Neural cell (in vitro differentiated cells): Measurements from ENCODE around the gene KRTDAP.

Source experiments
- EP300 ChIP-seq: fragments of 450-650 bp; conservative IDR thresholded peaks from 2 replicates; pipeline ENCODE4 v1.6.1; 2014; ENCODE audit warnings: antibody characterized with exemption, mild to moderate bottlenecking, moderate library complexity; ENCODE audit not compliant: poor library complexity, severe bottlenecking
- POLR2AphosphoS5 ChIP-seq: IDR thresholded peaks from 2 replicates; pipeline ENCODE4 v1.6.1; 2012
- RAD21 ChIP-seq: fragments of 450-650 bp; conservative IDR thresholded peaks from 2 replicates; pipeline ENCODE4 v1.6.1; 2014; ENCODE audit warnings: antibody characterized with exemption, mild to moderate bottlenecking, moderate library complexity
- TAF1 ChIP-seq: IDR thresholded peaks from 2 replicates; pipeline ENCODE4 v1.6.1; 2012; ENCODE audit warnings: low read depth
- TF ChIP-seq, protein P1 (sequence below): fragments of 450-650 bp; IDR thresholded peaks from 2 replicates; pipeline ENCODE4 v1.5.1; 2014; ENCODE audit warnings: antibody characterized with exemption, mild to moderate bottlenecking, moderate library complexity; ENCODE audit not compliant: poor library complexity, severe bottlenecking

DNA sequence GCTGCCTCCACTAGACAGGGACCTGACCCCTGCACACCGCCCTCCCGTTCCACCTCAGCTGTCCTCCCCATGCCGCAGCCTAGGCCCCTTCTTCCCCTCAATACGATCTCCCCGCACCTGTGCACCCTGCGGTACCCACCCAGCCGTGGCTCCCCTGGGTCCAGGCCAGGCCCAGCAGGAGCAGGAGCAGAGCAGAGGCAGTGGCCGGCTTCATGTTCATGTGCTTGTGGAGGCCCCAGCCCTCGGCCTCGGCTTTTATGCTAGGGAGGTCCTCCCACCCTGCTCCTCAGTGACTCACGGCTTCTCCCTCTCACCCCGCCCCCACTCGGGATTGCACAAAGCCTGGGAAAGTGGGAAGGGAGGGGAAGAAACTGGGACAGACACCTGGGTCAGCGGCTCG lies 11.4 kb upstream of the KRTDAP start:
- no peak for TF ChIP-seq EP300
- TF ChIP-seq, protein P1, sequence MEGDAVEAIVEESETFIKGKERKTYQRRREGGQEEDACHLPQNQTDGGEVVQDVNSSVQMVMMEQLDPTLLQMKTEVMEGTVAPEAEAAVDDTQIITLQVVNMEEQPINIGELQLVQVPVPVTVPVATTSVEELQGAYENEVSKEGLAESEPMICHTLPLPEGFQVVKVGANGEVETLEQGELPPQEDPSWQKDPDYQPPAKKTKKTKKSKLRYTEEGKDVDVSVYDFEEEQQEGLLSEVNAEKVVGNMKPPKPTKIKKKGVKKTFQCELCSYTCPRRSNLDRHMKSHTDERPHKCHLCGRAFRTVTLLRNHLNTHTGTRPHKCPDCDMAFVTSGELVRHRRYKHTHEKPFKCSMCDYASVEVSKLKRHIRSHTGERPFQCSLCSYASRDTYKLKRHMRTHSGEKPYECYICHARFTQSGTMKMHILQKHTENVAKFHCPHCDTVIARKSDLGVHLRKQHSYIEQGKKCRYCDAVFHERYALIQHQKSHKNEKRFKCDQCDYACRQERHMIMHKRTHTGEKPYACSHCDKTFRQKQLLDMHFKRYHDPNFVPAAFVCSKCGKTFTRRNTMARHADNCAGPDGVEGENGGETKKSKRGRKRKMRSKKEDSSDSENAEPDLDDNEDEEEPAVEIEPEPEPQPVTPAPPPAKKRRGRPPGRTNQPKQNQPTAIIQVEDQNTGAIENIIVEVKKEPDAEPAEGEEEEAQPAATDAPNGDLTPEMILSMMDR = no peak
- no peak for TF ChIP-seq TAF1
- no peak for TF ChIP-seq RAD21
- TF ChIP-seq POLR2AphosphoS5 = no peak
